GM12801 (cell line): ENCODE data around the gene INTS6.

Experiments
- CTCF ChIP-seq: IDR thresholded peaks from one replicate; pipeline ENCODE4 v1.5.1; 2011; ENCODE audit warnings: control low read depth; ENCODE audit not compliant: insufficient read length; ENCODE audit errors: extremely low read depth

The INTS6 gene

GRCh38 chr13:51440381-51440780 lies 12.5 kb downstream of the INTS6 start:
- no peak for TF ChIP-seq CTCF

DNA sequence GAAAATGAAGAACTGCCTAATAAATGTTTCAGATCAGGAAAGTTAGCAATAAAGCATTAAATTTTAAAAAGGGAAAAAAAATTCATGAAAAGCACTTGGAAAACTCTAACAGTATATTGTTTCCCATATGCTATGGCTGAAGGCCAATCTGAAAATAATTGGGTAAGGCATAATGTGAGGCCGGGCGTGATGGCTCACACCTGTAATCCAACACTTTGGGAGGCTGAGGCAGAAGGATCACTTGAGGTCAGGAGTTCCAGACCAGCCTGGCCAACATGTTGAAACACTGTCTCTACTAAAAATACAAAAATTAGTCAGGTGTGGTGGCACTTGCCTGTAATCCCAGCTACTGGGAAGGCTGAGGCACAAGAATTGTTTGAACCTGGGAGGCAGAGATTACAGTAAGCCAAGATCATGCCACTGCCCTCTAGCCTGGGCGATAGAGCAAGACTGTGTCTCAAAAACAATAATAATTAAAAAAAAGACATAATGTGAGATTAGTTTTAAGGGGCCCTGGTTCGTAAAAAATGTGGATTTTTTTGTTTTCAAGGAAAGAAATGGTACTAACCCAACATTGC lies 15.2 kb downstream of the INTS6 start:
- no peak for TF ChIP-seq CTCF

- no peak for TF ChIP-seq CTCF
Measured at GRCh38 chr13:51435002-51435578, 17.7 kb downstream of the INTS6 start.

GRCh38 chr13:51432576-51432975 lies 20.3 kb downstream of the INTS6 start:
- no peak for TF ChIP-seq CTCF

- TF ChIP-seq CTCF, result no peak
Measured at GRCh38 chr13:51426982-51427381, 25.9 kb downstream of the INTS6 start.

GRCh38 chr13:51425410-51426042 lies 27.3 kb downstream of the INTS6 start:
- TF ChIP-seq CTCF, result no peak

- TF ChIP-seq CTCF, result no peak
Measured at GRCh38 chr13:51423766-51424165, 29.1 kb downstream of the INTS6 start.
